ENCODE measurements around the gene CD83. TPM values are rescaled to one million over a fixed set of nuclear protein-coding genes. Genes with fewer than 3 reads are reported as not detected.

The CD83 gene
- total RNA-seq, 1 experiment from 2014 or later: 7.0 TPM

GRCh38 chr6:14147891-14148290, 30.3 kb downstream of the CD83 start:
- Histone ChIP-seq H3K56ac (ENCODE audit: insufficient read length, low read depth, low read length) (no peak overlapping the region), H2BK15ac (ENCODE audit: low read depth, low read length) (no peak overlapping the region), H2AK5ac (ENCODE audit: insufficient read length, low read length) (no peak overlapping the region), H3K14ac (ENCODE audit: insufficient read depth, low read length) (no peak overlapping the region), H3K79me2 (ENCODE audit: insufficient read depth, low read length) (no peaks in the 10 kb centered on the region), H4K20me1 (ENCODE audit: control insufficient read depth, insufficient read depth, insufficient read length) (no peaks in the 10 kb centered on the region), H3K4ac (ENCODE audit: low read depth, low read length) (no peak overlapping the region), H3K27me3 (ENCODE audit: insufficient read depth, low read length) (no peaks in the 10 kb centered on the region; the same call in 1 of the 2 replicates), H4K91ac (ENCODE audit: insufficient read length, low read depth, low read length) (no peak overlapping the region), H3K9ac (ENCODE audit: extremely low read depth, insufficient read length, low read length) (no peak overlapping the region), H3T11ph (ENCODE audit: low read length) (no peak overlapping the region), H2BK12ac (ENCODE audit: insufficient read length, low read depth, low read length) (no peak overlapping the region), H4K8ac (replicated peaks; ENCODE audit: insufficient read length, low read depth, low read length) (no peak overlapping the region), H3K9me3 (ENCODE audit: control insufficient read depth, low read depth, low read length) (no peaks in the 10 kb centered on the region), H3K23ac (ENCODE audit: insufficient read length, low read depth, low read length) (no peak overlapping the region), H4K5ac (ENCODE audit: insufficient read length, low read depth, low read length) (no peak overlapping the region), H3K4me2 (ENCODE audit: insufficient read depth, insufficient read length, low read length) (no peak overlapping the region), H2BK5ac (ENCODE audit: insufficient read length, low read length) (no peak overlapping the region), H2BK120ac (ENCODE audit: low read depth, low read length, poor library complexity, severe bottlenecking) (no peak overlapping the region), H2BK20ac (ENCODE audit: low read depth, low read length, poor library complexity, severe bottlenecking) (no peak overlapping the region), H3K18ac (ENCODE audit: insufficient read length, low read depth, low read length) (no peak overlapping the region), H2AFZ (ENCODE audit: low read length) (no peak overlapping the region), H3K23me2 (ENCODE audit: insufficient read length, low read depth, low read length, poor library complexity, severe bottlenecking) (no peaks in the 10 kb centered on the region), H3K79me1 (ENCODE audit: insufficient read depth, low read depth, low read length, poor library complexity, severe bottlenecking) (no peaks in the 10 kb centered on the region), H3K27ac (ENCODE audit: insufficient read length, low read depth, low read length) (no peak overlapping the region), H3K4me1 (ENCODE audit: insufficient read depth, low read length) (0 out of 2 replicates have a peak, but pooled peaks cover 2% of the 10 kb centered on the region)
- Mint-ChIP-seq H3K4me3 (no peak overlapping the region), H3K36me3 (ENCODE audit: insufficient read depth in 1 of 3, low read depth in 3 of 3) (no peaks in the 10 kb centered on the region; a peak in 1 of 7 replicates), H3K27ac (no peak overlapping the region), H3K4me1 (peaks cover 6% of the 10 kb centered on the region in 2 experiments; a peak in 3 of 4 replicates), H3K27me3 (ENCODE audit: low read depth) (peaks cover 6% of the 10 kb centered on the region), H3K9me3 (no peaks in the 10 kb centered on the region; a peak in 1 of 5 replicates)
- WGBS (ENCODE audit: extremely low coverage, insufficient read length, low lambda C conversion rate): no CpG with 5 or more reads among the region's 7 CpGs
- no peak for DNase-seq
- no peak for TF ChIP-seq CTCF (conservative IDR thresholded peaks at IDR 0.05)
